Brain microvascular endothelial cell (primary cell): ENCODE results near the gene PCARE.
"Not testable (repeated sequence)": the region's sequence is repeated elsewhere in the genome, so short reads cannot be mapped to it uniquely, and the experiment has no call there.

Experiments used
- DNase-seq: peaks from one replicate; pipeline ENCODE4 v3.0.0-alpha.2; 2020
- H3K27ac ChIP-seq: fragments of 250-450 bp; sonication (Bioruptor Pico); 2 replicates; pipeline ENCODE4 v1.5.1; 2020; ENCODE audit warnings: mild to moderate bottlenecking, moderate library complexity
- H3K27me3 ChIP-seq: fragments of 250-450 bp; sonication (Bioruptor Pico); replicated peaks from 2 replicates; pipeline ENCODE4 v1.5.1; 2020; ENCODE audit warnings: mild to moderate bottlenecking
- H3K36me3 ChIP-seq: fragments of 250-450 bp; sonication (Bioruptor Pico); replicated peaks from 2 replicates; pipeline ENCODE4 v1.5.1; 2020; ENCODE audit warnings: mild to moderate bottlenecking
- H3K4me3 ChIP-seq: 2 replicates; pipeline ENCODE4 v1.5.1; 2011; ENCODE audit warnings: low read depth, mild to moderate bottlenecking, control low read depth, low read length, moderate library complexity
- CTCF ChIP-seq: IDR thresholded peaks from 2 replicates; pipeline ENCODE4 v1.5.1; 2011; ENCODE audit warnings: low read depth, mild to moderate bottlenecking, moderate library complexity, low read length, control low read depth, inconsistent platforms; ENCODE audit errors: missing control alignments
- in situ Hi-C: cut with HindIII; loops from 2 replicates; pipeline ENCODE4 v1.10.0; 2017; ENCODE audit warnings: low sequenced_read_pairs, low pct_ligation_motif_present

The PCARE gene

GRCh38 chr2:29106256-29106655 is 31.9 kb upstream of the PCARE start:
- Histone ChIP-seq H3K27ac (no peak overlapping the region), H3K36me3 (no peaks in the 10 kb centered on the region), H3K27me3 (no peaks in the 10 kb centered on the region), H3K4me3 (no peak overlapping the region)
- no peak for DNase-seq
- in situ Hi-C loops = no loop called here
- no peak for TF ChIP-seq CTCF

DNA sequence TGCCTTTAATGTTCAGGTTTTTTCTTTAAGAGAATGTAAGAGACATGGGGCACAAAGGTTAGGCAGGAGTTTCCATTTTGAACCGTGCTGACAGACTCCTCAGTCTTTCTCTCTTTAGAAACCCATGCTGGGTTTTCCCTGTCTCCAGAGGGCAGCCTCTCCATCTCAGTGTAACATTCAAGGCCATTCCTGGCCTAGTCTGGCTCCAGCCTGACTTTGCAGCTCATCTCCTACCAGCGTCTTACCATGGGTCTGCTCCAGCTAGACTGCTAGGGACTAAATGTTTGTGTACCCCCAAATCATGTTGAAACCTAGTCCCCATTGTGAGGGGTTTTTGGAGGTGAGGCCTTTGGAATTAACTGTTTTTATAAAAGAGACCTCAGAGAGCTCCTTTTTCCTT is 31.1 kb upstream of the PCARE start:
- DNase-seq = no peak
- no peaks in the 10 kb centered on the region for H3K36me3 ChIP-seq
- in situ Hi-C loops = no loop called here
- TF ChIP-seq CTCF = peak; percentile 24
- no peak overlapping the region for H3K27ac ChIP-seq
- H3K27me3 ChIP-seq = no peaks in the 10 kb centered on the region
- H3K4me3 ChIP-seq = no peak overlapping the region

- no peak for DNase-seq
- Histone ChIP-seq H3K36me3 (no peaks in the 10 kb centered on the region), H3K27ac (no peak overlapping the region), H3K4me3 (no peak overlapping the region), H3K27me3 (no peaks in the 10 kb centered on the region)
- no peak for TF ChIP-seq CTCF
- in situ Hi-C loops = no loop called here
These were observed 30.4 kb upstream of the PCARE start for GRCh38 chr2:29104688-29105087.

DNA sequence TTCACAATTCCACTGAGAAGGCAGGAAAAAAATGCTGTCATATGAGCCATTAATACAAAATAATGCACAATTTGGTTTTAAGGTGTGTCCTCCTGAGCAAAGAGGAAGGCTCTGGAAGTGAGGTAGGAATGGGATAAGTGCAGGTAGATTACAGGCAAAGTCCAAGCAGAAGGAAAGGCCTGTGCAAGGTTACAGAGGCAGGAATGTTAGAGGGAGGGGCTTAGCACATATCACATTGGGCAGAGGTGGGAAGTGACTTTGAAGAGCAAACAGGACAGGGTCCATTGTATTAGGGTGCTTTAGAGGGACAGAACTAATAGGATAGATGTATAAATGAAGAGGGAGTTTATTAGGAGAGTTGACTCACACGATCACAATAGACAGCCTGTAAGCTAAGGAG is 26.2 kb upstream of the PCARE start:
- no peaks in the 10 kb centered on the region for H3K36me3 ChIP-seq
- no peak overlapping the region for H3K27ac ChIP-seq
- DNase-seq = no peak
- H3K4me3 ChIP-seq = no peak overlapping the region
- H3K27me3 ChIP-seq = no peaks in the 10 kb centered on the region
- in situ Hi-C loops = no loop called here
- TF ChIP-seq CTCF = no peak

DNA sequence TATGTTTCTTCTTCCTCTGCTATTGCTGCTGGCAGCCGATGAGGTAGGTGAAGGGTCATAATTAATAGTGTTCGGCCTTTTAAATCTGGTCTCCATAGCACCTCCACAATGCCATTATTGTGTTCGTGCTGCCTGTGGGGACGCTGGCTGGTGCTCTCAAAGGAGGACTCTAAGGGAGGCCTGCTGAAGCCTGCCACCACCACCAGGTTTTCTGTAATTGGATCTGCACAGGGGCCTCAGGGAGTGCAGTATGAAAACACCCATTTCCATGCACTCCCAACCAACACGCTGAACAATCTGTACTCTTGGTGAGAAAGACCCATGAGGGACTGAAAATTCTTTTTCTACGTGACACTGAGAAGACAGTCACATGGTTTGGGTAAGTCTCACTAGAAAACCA is 23.2 kb upstream of the PCARE start:
- Histone ChIP-seq H3K36me3 (no peaks in the 10 kb centered on the region), H3K4me3 (no peak overlapping the region), H3K27me3 (no peaks in the 10 kb centered on the region), H3K27ac (no peak overlapping the region)
- no peak for TF ChIP-seq CTCF
- no peak for DNase-seq
- in situ Hi-C loops = no loop called here

GRCh38 chr2:29096969-29097368 is 22.6 kb upstream of the PCARE start:
- in situ Hi-C loops = no loop called here
- no peak for DNase-seq
- Histone ChIP-seq H3K27ac (no peak overlapping the region), H3K27me3 (no peaks in the 10 kb centered on the region), H3K4me3 (no peak overlapping the region), H3K36me3 (no peaks in the 10 kb centered on the region)
- TF ChIP-seq CTCF = no peak

DNA sequence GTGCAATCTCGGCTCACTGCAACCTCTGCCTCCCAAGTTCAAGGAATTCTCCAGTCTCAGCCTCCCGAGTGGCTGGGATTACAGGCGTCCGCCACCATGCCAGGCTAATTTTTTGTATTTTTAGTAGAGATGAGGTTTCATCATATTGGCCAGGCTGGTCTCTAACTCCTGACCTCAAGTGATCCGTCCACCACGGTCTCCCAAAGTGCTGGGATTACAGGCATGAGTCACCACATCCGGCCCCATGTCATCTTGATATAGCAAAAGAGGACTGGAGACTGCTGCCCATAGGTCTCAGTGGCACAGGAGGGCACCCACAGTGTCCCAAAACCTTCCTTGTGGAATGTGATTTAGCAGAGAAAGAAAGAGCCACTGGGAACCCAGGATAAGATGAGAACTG is 16.0 kb upstream of the PCARE start:
- H3K36me3 ChIP-seq, H3K27ac ChIP-seq, in situ Hi-C loops, H3K4me3 ChIP-seq, H3K27me3 ChIP-seq: not testable (repeated sequence)
- peak; percentile 26 for DNase-seq
